GM18861 (cell line): ENCODE measurements around the gene PITX1.

ENCODE experiments used
- ATAC-seq: cut with Tn5 transposase; IDR thresholded peaks from one replicate; pipeline ENCODE4 v1.9.1; 2021; ENCODE audit not compliant: unreplicated experiment

PITX1 gene

DNA sequence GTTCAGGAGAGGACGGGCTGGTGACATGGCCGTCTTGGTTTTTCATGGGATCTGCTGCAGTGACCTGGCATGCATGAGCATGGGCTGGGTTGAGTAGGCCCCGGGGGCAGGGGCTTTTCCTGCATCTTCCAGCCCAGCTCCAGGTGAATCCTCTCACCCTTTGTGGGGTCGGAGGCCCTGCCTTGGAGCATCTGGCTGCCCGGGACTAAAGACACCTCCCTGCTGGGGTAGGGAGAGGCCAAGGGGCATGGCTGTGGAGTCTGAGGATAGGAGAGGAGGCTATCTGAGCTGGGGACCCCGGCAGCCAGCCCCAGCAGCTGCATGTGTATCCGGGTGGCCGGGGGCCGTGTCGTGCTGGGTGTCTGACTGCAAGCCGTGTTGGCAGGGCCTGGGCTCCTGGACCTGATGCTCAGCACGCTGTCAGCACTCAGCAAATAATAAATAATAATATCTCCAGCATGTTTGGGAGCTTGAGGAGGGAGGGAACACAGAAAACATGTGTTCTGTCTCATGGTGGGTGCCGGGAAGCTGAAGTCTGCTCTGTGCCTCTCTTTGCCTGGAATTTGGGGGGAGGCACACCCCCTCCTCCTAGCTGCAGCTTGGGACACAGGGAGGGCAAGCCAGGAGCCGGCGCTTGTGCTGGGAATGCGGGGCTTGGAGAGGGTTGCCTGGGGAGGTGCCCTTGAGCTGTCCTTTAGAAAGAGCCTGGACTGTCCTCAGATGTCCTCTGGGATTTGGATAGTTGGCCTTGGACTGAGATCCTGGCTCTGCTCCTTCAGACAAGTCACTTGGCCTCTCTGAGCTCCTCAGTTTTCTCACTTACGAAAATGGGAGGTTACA, 28.4 kb upstream of the PITX1 start:
- ATAC-seq, result no peak

- ATAC-seq, result no peak
Measured at GRCh38 chr5:135061001-135061400, 27.0 kb upstream of the PITX1 start.

DNA sequence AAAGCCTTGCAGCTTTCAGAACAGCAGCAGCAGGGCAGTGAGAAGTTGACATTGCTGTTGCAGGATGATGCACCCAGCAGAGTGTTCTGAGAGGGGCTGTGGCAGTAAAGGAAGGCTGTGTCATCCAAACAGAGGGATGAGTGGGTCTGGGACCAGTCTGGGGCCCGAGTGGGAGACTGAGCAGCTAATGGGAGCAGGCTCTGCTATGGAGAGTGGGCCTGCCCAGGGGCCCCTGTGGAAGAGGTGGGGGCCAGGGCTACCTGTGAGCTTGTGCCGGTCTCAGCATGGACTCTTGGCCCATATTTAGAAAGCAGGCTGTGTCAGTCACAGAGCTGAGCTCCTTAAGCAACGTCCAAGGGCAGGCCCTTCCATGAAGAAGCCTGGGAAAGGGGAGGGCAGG, 26.0 kb upstream of the PITX1 start:
- ATAC-seq, result no peak

GRCh38 chr5:135059000-135059923, 25.2 kb upstream of the PITX1 start:
- no peak for ATAC-seq

DNA sequence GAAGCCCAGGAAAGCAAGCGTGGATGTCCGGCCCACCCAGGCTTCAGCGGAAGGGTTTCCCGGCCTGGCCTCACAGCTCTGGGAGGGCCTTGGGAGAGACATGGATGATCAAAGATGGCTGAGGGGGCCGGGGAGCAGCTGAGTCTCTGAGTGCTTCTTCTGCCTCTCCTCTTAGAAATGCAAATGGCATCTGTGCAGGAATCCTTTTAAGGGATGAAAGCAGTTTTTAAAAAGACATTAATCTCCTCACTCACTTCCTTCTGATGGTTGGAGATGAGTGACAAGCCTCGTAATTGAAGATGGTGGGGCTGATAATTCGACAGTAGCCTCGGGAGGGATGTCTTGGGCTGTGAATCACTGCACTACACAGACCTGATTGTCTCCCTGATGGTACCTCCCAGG, 24.3 kb upstream of the PITX1 start:
- ATAC-seq, result no peak

DNA sequence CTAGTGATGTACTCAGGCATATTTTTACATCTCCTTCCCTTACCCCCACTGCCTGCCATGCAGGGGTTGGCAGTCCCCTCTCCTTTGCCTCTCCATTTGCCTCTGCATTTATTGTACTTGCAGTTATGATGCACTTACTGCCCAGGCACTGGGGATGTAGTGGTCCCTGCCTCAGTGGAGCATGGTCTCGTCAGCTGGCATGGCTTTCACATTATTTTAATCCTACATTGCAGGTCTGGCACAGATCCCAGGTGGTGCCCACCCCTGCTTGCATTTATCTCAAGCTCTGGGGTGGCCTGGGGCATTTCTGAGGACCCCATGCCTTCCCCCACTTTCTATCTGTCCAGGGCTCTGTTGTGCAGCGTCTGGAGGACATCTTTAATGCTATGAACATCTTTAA, 23.2 kb upstream of the PITX1 start:
- ATAC-seq, result no peak

DNA sequence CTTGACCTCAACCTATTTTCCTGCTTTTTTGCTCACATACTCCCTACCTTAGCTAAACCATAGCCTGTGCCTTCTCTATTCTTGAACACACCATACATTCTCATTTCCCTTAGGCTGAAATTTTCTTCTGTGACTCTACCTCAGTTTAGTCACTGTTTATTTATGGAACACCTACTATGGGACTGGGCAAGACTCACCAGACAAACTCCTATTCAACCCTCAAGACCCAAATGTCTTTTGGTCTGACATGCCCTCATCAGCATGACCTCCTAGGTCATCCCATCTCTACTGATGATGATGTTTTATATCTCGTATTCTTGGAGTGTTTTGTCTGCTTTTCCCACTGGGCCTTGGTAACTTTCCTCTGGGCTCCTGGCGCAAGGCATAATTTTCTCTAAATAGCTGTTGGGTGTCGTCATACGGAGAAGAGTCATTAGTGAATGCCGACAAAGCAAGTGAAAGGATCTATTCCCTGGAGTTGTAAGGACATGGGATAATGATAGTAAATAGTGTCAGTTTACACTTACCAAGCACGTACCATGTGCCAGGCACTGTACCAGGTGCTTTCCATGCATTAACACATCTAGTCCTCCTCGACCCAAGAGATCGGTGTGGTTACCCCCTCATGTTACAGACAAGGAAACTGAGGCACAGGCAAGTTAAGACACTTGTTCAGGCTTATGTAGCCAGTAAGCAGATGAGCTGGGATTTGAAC, 22.4 kb upstream of the PITX1 start:
- ATAC-seq, result no peak

GRCh38 chr5:135055396-135055795, 21.4 kb upstream of the PITX1 start:
- ATAC-seq, result no peak

DNA sequence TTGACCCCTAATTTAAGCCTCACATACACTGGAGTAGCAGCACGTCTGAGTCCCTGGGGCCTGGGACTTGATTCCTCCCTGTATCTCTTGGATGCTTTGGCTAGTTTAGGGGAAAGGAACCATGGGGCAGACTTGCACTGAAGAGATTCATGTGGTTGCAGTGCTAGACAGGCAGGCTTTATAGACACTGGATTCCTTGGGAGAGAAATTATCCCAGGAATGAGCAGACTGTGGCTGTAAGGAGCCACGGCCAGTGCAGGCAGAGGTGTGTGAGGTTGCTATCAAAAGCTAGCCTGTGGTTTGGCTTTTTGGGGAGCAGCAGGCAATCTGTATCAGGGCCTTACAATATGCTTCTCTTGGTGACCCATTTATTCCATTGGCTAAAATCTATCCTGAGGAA, 20.5 kb upstream of the PITX1 start:
- ATAC-seq, result no peak

DNA sequence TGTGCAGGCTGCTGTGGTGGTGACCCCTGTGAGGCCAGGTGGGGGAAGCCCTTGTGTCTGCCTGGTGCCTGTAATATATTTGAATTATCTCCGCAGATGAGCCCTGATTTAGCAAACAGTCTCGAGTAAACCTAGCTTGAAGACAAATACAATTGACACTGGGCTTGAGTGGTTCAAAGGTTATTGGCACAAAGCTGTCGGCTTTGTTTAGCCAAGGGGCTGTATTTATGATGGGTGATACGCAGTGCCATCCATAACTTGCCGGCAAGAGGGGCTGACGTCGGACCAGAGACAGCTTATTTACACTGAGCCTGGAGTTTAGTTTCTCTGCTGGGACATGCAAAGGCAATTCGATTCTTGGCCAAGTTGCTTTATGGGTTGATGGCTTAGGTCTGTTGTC, 20.0 kb upstream of the PITX1 start:
- no peak for ATAC-seq

DNA sequence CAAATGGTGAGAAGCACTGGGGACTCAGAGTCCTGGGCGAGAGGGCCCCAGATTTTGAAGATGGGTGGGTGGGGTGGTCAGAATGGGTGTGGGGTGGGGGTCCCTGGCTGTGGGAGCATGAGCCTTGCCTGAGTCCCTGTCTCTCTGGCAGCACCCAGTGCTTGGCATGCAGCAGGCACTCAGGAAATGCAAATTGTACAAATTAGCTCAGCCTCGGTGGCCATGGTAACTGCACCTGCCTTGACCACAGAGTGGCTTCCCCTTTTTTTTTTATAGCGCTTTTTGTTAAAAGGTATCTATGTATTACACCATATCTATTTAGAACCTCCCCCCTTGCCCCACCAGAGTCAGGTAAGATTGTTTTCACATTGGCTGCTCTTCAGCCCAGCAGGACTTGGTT, 19.2 kb upstream of the PITX1 start:
- ATAC-seq, result peak; percentile 98

GRCh38 chr5:135052511-135053145, 18.6 kb upstream of the PITX1 start:
- no peak for ATAC-seq

DNA sequence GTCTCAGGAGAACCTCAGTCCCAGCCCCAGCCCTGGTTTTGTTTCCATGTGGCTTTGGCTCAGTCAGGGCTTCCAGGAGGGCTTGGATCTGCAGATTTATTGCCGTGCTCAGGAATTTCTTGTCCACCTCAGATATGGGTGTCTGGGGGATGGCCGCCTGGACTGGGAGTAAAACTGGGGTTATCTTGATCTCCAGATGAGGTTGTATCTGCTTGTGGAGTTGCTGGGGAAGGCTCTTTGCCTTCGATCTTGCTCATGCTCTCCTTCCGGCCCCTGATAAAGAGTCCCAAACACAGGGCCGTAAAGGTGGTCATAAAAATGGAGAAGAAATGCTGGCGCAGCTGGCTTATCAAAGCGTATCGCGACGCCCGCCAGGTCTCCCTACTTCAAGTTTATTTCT, 17.8 kb upstream of the PITX1 start:
- ATAC-seq, result no peak

DNA sequence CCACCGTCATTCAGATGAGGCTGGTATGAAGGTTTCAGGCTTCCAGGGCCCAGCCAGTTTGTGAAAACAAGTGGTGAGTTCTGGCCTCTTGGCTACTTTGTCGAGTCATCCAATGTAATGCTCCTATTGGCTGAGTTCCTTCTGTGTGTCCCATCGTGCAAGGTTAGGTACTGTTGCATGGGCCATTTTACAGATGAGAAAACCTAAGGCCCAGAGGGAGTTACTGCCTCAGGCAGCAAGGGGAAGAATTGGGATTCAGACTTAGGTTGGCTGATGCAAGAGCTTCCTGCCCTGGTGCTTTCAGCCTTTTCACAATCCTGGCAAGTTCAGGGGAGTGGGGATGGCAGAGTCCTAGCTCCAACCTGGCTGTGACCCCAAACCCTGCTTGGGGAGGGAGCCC, 17.4 kb upstream of the PITX1 start:
- ATAC-seq, result no peak

DNA sequence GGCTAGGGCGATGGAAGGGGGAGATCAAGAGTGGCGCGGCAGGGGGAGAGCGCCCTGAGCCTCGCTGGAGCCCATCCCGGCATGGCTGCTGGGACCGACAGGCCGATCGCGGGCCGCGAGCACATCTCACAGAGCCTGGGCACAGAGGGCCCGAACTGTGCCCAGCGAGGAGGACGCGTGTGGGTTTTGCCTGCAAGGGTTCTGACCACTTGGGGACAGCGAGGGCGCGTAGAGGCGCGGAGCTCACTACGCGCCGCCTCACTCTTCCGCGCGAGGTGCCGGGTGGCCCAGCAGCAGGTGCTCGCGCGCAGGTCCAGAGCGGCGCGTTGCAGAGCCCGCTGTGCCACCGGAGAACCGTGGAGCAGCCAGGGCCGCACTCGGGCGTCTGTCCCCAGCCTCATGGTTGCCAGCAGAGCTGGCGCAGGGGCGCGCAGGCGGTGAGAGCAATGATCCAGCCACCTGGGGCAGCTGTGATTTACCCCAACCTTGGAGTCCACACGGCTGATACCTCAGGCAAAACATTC, 16.3 kb upstream of the PITX1 start:
- ATAC-seq, result no peak

GRCh38 chr5:135048930-135049329, 14.9 kb upstream of the PITX1 start:
- no peak for ATAC-seq

- ATAC-seq, result no peak
Measured at GRCh38 chr5:135048286-135048685, 14.3 kb upstream of the PITX1 start.

- no peak for ATAC-seq
Measured at GRCh38 chr5:135047347-135047695, 13.3 kb upstream of the PITX1 start.

DNA sequence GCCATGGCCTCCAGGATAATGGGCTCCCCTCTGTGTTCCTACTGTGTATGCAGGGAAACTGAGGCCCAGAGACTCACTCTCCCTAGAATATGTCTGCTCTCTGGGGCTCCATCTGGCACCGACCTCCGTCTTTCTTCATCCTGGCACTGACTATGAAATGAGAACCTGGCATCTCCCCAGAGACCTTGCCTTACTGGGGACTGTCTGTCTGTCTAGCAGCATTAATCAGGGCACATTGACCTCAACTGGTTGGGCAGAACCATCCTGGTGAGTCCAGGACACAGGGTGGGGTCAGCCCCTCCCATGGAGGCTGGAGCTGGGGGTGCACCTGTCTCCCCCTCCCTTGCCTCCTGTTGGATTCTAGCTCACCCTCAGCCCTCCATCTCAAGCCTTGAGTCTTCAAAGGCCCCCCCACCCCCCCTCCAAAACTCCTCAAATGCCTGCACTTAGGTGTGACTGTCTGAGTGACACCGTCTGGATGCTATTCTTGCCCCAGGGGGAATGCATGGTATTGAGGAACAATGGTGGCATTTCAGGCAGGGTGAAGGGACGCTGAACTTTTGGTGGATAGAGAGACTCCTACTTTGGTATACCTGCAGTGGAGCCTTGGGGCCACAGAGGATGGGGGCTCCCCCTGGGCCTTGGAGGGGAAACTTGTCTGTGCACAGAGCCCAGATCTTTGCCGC, 12.8 kb upstream of the PITX1 start:
- no peak for ATAC-seq

- ATAC-seq, result no peak
Measured at GRCh38 chr5:135045488-135045887, 11.5 kb upstream of the PITX1 start.
